GM21360 (cell line): ENCODE data around the gene PTGR3.

Experiments used
- ATAC-seq: cut with Tn5 transposase; IDR thresholded peaks from one replicate; pipeline ENCODE4 v1.9.1; 2021; ENCODE audit warnings: mild to moderate bottlenecking, moderate library complexity; ENCODE audit not compliant: unreplicated experiment

The PTGR3 gene

DNA sequence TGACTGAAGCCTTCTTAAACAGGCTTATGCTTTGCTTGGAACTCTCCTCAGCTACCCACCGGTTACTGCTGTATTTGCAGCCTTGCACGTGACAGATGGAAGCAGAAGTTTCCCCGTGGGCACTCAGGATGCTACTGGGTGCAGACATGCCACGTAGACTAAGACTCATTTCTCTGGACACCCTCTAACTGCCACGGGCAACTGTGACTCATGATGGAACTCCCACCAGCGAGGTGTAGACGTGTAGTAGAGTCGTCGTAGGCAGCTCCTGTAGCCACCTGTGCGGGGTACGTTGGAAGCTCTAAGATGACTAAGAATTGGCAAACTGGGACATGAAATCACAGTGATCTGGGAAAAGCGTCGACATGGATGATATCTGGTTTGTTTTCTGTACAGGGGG, 29.2 kb upstream of the PTGR3 start:
- ATAC-seq: no peak

DNA sequence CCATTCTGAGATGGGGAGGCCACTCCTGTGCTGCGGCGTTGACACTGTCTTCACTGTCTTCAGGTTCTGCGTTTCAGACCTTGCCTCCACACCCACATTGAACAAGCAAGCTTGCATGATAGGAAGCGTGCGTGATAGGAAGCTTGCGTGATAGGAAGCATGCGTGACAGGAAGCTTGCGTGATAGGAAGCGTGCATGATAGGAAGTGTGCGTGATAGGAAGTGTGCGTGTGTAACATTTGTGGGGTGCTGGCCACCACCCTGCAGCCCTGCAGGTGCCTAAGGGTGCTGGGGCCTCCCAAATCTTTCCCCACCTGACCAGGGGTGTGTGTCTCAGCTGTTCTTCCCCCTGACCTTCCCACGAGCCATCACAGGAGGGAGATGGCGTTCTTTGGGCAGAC, 27.0 kb upstream of the PTGR3 start:
- no peak for ATAC-seq

DNA sequence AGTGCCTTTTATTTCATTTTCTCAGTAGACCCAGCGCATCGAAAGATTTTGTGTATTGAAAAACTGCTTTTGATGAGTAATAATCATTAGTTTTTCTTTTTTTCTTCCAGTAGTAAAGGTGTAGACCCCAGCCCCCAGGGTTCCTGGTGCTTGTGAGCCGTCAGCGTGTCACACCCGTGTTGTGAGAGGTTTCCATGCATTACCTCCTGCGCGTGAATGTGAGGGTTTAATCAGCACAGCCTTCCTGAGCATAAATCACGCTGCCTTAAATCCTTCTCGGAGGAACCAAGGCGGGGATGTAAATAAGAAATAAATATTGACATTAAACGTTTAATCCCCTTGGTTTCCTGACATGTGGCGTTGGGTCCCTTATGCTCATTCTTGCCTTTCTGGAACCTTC, 26.0 kb upstream of the PTGR3 start:
- no peak for ATAC-seq

DNA sequence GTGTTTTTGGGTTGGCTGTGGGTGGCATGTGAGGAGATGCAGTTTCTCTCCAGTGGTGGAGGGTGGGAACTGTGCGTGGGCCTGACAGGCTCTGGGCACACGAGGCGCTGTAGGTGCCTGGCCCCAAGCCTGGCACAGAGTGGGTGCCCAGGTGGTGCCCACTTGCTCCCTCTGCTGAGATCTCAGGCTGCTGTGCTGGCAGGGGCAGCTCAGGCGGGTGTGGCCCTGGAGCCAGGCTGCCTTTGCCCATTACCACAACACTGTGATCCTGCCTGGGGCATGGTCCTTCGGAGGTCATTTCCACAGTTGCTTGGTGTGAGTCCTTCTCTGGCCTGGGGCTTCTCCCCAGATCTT, 22.1 kb upstream of the PTGR3 start:
- ATAC-seq: no peak

DNA sequence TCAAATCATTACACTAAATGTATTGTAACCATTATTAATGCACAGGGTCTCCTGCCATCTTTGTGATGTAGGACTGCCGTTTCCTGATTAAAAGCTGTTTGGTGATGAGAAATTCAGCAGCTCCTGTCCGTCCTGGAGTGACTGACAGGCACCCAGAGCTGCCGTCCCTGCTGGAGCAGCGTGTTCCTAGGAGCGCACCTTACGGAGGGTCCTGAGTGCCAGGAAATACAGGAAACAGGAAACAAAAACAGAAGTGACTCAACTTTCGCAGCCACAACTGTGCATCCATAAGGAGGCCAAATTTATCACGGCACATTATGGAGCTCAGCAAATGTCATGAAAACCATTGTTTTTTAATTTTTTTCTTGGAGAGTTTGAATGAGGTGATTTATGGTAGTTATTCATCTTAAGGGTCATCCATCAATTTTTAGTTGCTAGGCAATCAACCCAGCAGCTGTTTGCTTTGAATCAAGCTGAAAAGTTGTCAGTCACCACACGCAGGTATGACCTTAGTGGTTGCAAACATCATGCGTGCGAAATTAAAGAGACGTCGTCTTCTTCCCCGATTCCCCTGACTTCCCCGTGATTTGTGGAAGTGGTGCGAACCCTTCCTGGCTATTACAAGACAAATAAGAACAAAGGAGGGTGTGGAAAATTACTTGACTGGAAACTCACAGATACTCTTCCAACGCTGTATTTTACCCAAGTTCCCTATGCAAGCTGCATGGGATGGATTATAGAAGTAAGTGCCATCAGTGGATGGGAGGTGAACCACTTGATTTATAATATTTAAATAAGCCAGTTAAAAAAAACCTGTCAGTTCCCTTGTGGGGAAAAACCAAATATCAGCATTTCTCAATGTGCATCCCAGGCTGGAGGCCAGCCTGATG, 21.5 kb upstream of the PTGR3 start:
- no peak for ATAC-seq

DNA sequence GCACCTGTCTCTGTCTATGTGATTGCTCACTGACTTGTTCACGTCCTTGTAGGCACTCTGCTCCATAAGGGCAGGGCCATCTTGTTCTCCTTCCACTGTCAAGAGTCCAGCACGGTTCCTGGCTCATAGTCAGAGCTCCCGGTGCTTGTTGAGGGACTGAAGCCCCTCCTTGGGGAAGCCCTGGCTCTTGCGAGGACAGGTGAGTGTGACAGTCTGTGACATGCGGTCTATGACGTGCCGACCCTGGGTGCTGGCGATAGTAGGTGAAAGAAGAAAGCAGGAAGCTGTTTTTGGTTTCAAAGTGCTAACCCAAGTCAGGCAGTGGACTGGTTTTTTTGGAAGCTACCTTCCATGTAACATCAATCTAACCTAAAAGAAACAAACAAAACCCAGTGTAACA, 20.5 kb upstream of the PTGR3 start:
- no peak for ATAC-seq

DNA sequence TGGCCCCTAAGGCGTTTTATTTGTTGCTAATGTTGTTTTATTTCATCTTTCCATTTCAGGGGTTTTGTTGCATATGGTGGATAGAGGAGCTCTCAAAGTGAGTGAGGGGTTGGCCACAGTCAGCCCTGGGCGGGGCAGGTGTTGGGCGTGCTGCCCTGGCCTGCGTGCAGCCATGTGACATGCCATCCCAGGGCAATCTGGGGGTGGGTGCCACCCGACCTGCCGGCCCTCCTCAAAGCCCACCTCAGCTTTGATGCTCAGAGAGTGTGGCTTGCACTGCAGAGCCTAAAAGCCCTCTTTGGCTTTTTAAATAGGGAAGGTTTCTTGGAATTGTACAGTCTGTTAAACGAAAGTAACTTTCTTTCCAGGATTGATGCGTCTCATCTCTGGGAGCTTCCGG, 20.0 kb upstream of the PTGR3 start:
- no peak for ATAC-seq

DNA sequence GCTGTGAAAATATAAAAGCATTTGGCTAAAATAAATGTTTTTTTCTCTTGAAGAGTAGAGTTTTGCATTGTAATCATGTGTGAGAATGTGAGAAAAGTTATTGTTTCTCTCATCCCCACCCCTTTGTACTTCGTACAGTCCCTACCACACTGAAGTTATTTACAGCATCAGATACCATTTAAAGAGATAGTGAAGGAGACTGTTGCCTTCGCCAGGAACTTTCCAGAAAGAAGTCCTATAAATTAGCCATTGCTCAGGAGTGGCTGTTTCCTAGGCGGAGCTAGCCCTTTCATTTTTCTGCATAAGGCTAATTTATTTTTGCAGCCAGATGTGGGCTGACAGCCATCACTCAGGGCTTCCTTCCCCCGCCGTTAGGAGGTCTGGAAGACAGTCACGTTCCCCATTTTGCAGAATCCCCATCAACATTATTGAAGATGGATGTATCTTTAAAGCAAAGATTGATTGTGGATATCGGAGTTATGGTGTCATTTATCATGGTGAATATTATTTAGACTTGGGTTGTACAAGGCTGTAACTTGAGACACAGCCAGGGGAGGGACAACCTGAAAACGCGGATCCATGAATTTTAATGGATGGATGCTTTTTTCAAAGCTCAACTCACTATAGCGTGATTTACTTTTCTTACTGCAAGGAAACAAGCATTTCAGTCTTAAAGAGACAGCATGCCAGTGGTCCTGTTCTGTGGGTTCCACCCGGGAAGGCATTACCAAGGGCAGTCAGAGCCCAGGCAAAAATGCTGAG, 18.8 kb upstream of the PTGR3 start:
- ATAC-seq: no peak

DNA sequence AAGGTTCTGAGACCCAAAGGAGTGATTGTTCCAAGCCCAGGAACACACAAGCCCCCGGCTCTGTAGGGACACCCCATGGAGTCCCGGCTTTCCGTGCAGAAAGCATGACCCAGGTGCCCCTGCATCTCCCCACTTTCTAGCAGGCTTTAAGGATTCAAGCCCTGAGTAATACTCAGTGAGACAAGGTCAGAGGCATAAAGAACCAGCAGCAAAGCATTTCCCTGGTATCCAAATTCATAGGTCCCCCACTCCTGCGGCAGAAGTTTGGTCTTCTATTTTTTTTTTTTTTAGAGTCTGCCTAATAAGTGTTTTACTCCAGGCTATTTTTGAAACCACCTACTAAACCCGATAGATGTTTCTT, 18.0 kb upstream of the PTGR3 start:
- ATAC-seq: no peak

DNA sequence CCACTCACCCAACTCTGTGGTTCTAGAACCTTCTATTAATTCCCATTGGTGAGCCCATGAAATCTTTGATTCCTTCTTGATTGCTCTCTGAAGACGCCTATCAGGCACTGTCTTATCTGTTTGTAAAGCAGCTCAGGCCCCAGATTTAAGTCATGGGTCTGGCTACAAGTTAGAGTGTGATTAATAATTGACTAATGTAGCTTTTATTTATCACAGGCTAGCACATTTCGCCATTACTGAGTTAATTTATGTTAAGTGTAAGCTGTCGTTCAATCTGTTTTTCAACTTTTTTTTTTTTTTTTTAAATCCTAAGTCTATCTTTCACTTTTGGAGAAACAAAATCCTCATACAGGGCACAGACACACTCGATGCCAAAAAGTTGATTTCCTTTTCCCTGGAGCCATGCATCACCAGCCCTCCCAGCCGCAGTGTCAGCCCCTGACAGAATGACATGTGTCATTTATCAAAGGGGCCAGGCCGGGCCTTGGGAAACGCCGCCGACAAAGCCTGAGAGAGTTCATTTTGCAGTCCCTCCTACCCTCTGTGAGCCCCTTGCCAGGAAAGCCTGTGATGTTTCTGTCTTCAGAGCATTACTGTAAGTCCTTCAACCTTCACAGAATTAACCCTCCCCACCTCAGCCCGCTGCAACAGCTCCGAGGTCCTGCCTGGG, 17.5 kb upstream of the PTGR3 start:
- ATAC-seq: no peak

DNA sequence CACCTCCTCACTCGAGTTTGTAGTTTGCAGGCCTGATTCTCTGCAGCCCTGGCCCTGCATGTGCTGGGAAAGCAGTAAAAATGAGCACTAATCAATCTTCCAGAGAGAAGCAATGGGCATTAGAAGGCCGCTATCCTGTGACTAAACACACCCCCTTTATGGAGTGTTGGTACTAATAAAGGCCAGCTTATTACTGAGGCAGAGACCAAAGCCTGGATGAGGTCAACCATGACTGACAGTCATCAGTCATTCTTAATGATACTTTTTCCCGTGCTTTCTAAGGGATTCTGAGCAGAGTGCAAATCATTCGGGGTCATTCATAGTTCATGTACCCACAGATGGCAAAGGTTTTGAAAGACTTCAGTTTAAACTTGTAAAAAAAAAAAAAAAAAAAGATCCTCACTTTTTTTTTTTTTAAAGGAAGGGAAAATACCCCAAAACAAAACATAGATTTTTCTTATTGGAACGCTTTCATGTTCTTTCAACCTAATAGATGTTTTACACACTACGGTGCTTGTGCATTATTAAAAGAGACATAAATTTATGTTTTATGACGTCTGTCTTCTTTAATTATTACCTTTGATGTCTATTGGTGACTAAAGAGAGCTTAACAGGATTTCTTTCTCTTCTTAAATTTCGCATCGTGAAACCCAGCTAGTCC, 14.9 kb upstream of the PTGR3 start:
- ATAC-seq: no peak

DNA sequence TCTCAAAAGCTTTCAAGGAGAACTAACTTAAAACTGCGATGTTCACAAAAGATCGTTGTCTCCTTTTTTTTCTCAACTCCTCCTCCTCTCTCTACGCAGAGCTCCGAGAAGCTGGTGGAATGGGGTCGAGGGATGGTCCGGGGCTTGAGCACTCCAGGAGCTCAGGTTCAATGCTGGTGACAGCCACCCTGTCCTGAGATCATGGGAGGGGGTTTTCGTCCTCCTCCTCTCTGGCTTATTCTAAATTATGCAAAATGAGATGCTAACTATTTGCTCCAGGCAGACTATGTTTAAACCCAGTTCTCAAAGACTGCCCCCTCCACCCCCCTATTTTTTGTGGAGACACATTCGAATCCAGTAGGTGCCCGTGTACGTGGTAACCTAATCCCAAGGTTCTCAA, 13.5 kb upstream of the PTGR3 start:
- no peak for ATAC-seq

DNA sequence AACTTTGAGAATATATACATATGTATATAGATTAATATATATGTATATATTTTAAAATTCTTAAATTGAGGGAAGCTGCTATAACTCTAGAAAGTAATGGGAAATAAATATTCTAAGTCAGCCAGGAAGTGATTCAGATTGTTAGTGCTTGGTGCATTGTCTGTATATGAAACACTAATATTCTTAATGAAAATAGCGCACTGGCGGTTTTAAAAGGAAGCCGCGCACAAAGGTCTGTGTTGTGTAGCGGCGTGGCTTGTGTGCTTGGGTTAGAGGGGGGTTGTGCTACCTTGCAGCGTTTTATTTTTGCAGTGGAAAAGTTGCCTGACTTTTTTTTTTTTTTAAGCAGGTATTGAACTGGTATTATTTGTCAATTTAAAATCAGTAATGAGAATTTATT, 13.0 kb upstream of the PTGR3 start:
- ATAC-seq: no peak

DNA sequence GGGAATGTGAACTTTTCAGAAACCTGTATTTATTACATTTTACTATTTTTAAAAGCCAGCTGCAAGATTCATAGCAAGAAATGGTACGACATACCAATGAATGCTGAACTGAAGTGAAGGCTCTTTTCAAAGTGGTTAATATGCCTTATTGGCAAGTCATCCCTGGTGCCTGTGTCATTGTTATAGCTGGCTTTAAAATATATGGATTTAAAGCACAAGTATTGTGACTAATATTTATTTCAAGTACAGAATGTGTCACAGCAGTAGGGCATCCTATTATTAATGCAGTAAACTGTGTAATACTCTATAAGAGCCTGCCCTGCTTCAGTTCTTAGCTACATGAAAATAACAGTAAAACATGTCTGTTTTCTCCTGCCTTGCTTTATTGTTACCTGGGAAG, 12.5 kb upstream of the PTGR3 start:
- ATAC-seq: no peak

DNA sequence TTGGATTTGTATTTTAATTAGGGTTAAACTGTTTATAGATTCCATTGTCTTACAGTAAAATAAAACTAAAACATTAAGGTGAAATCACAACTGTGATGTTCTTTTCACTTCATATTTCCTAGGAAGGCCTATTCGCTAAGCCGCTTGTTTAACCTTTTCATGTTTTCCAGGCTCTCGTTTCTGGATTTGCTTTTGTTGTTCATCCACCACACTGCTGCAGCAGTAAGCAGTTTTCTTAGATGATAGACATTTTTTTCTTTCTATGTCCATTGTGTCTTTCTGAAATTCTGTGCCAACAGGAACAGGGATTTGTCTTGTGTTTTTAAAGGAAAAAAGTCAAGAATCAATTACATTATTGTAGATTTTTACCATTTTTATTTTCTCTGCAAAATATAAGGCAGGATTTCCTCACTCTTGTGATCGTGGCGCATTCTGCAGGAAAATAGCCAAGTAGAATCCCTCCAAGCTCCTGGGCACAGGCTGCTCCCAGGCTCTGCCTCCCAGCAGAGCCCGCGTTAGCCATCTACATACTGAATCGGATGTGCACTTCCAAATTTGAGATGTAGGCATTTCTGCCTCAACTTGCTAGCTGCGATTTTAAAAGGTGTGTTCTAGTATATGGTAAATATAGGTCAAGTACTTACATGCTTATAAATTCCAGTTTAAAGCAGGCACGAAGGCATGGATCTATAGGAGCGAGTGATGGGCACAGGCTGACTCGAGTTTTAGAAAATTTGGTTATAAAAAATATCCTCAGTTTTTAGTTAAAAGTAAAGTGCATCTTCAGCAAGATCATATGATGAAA, 11.8 kb upstream of the PTGR3 start:
- no peak for ATAC-seq

DNA sequence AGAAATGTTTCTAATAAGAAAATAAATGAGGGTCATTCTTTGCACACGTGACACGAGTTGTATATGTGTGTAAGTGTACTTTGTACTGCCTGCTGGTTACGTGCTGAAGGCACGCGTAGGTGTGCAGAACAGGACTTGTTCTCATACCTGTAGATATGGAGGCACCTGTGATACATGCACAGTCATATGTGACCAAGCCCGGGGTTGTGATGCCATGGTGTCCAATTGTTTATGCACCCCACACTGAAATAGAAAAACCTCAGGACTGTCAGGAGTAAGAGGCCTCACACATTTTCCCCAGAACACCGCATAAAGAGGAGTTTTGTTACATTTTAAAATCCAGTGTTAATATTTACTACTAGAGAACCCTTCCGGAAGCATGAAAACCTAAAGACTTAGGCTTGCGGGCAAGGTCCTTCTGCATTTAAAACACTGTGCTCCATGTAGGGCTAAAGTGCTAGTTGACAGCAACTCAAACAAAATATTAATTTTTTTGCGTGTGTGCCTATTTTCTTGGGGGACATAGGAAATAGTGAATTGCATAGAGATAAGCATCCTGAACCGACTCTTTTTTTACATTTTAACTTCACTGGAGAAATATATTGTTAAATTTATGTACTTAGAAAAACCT, 10.9 kb upstream of the PTGR3 start:
- no peak for ATAC-seq

DNA sequence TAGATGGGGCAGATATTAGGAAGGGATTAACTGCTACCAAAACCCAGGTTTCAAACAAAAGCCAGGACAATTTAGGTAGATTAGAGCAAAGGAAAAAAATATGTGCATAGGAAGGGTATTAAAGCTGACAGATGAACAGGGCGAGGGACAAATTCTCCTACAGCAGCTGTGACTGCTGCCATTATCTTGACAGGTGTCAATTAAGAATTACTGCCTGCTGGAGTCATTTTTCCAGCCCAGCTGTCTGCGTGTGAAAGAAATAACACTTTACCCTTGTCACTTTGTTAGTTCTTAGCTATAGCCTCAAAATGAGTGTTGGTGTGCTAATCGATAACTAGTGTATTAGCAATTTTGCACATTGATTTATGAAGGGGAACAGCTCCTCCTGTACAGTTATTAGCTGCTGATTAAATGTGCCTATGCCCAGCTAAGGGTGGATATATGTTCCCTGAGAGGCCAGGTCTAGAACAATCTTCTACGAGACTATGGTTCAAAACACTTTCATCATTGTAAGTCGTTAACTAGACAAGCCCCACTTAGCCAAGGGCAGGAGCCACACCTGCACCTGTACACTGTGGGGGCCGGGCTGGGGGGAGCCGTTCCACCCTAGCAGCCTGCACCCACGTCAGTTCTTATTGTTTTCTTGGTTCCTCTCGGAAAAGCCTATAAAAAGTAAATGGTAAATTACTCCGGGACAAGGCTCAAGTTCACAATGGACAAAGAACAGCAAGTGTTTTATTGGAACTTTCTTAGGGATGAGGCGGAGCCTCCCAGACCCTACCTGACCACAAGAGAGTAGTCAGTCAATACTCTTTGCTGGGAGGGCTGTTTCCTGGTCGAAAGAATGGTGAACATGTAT, 9.4 kb upstream of the PTGR3 start:
- no peak for ATAC-seq

DNA sequence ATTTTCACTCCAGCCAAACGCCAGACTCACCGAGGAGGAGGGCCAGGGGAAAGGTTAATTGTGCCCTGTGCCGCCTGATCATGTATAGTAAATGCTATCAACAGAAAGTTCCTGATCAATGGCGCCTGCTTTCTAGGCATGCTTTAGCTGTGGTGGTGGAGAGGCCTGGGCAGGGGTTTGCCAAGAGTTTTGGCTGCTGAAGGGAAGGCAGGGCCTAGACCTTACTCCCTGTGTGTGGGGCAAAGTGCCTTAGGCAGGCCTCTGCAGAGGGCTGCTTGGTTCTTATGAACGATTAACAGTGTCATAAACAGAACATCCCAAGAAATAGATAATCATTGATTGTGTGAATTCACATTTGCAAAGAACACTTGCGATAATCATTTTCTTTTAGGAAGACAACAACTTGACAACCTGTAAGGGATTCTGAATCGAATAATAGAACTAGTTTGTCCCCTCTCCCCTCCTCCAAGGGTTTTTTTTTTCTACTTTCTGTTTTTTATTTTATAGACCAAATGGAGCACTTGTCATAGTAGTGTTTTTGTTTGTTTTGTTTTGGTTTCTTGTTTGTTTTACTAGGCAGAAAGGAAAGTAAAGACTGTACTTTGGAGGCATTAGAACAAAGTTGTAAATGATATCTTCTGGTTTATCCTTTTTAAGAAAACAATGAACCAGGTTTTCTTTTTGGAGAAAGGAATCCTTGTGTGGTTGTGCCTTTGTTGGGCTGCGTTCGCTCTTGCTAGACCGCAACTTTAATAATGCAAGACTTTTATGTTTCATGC, 8.2 kb upstream of the PTGR3 start:
- ATAC-seq: no peak
